SK-N-SH treated with all-trans-retinoic acid at 6 μM for 48 hours (cell line): Measurements from ENCODE around the gene HTR2A.

Experiments
- ATAC-seq: fragments of 200-7000 bp; cut with Tn5 transposase; 3 replicates; pipeline ENCODE4 v1.9.1; 2020; ENCODE audit warnings: mild to moderate bottlenecking, moderate library complexity
- ARNTL ChIP-seq: fragments of 450-650 bp; formaldehyde crosslinking; IDR thresholded peaks from 2 replicates; pipeline ENCODE4 v1.5.0; 2020; ENCODE audit warnings: low read depth, mild to moderate bottlenecking, moderate library complexity, borderline replicate concordance
- BACH2 ChIP-seq: fragments of 250-450 bp; sonication (Bioruptor Pico); IDR thresholded peaks from 2 replicates; pipeline ENCODE4 v1.9.0; 2021; ENCODE audit warnings: mild to moderate bottlenecking, borderline replicate concordance
- CREB5 ChIP-seq: fragments of 250-450 bp; sonication (Bioruptor Pico); IDR thresholded peaks from 2 replicates; pipeline ENCODE4 v1.5.1; 2020; ENCODE audit warnings: low read depth, mild to moderate bottlenecking, moderate library complexity
- CSDC2 ChIP-seq: fragments of 250-450 bp; sonication (Bioruptor Pico); IDR thresholded peaks from 2 replicates; pipeline ENCODE4 v1.5.0; 2020; ENCODE audit warnings: mild to moderate bottlenecking, moderate library complexity
- CSRNP3 ChIP-seq: fragments of 250-450 bp; sonication (Bioruptor Pico); IDR thresholded peaks from 2 replicates; pipeline ENCODE4 v1.5.1; 2021; ENCODE audit warnings: mild to moderate bottlenecking, moderate library complexity
- ESRRG ChIP-seq: fragments of 250-450 bp; sonication (Bioruptor Pico); IDR thresholded peaks from 2 replicates; pipeline ENCODE4 v1.6.1; 2021; ENCODE audit warnings: mild to moderate bottlenecking
- GLIS3 ChIP-seq: fragments of 250-450 bp; sonication (Bioruptor Pico); IDR thresholded peaks from 2 replicates; pipeline ENCODE4 v1.5.0; 2020; ENCODE audit warnings: mild to moderate bottlenecking, moderate library complexity
- ISL1 ChIP-seq: fragments of 250-450 bp; sonication (Bioruptor Pico); IDR thresholded peaks from 2 replicates; pipeline ENCODE4 v2.1.2; 2022; ENCODE audit warnings: mild to moderate bottlenecking, moderate library complexity
- OSR1 ChIP-seq: fragments of 250-450 bp; sonication (Bioruptor Pico); IDR thresholded peaks from 2 replicates; pipeline ENCODE4 v1.8.0; 2022; ENCODE audit warnings: moderate library complexity, mild to moderate bottlenecking, inconsistent platforms
- PATZ1 ChIP-seq: fragments of 250-450 bp; sonication (Bioruptor Pico); IDR thresholded peaks from 2 replicates; pipeline ENCODE4 v1.8.0; 2020; ENCODE audit warnings: mild to moderate bottlenecking, moderate library complexity, borderline replicate concordance
- POU6F1 ChIP-seq: fragments of 250-450 bp; sonication (Bioruptor Pico); IDR thresholded peaks from 2 replicates; pipeline ENCODE4 v1.8.0; 2021; ENCODE audit warnings: low read depth, mild to moderate bottlenecking, moderate library complexity, borderline replicate concordance
- PPARA ChIP-seq: fragments of 250-450 bp; sonication (Bioruptor Pico); IDR thresholded peaks from 2 replicates; pipeline ENCODE4 v1.5.0; 2020; ENCODE audit warnings: mild to moderate bottlenecking, borderline replicate concordance
- RARB ChIP-seq: fragments of 250-450 bp; sonication (Bioruptor Pico); IDR thresholded peaks from 2 replicates; pipeline ENCODE4 v1.8.0; 2021; ENCODE audit warnings: mild to moderate bottlenecking, moderate library complexity
- SNAI2 ChIP-seq: fragments of 250-450 bp; sonication (Bioruptor Pico); IDR thresholded peaks from 2 replicates; pipeline ENCODE4 v1.5.0; 2020; ENCODE audit warnings: mild to moderate bottlenecking, moderate library complexity
- TCF4 ChIP-seq: fragments of 250-450 bp; sonication (Bioruptor Pico); IDR thresholded peaks from 2 replicates; pipeline ENCODE4 v1.8.0; 2021; ENCODE audit warnings: mild to moderate bottlenecking, moderate library complexity, borderline replicate concordance
- TOX ChIP-seq: fragments of 250-450 bp; sonication (Bioruptor Pico); IDR thresholded peaks from 2 replicates; pipeline ENCODE4 v1.8.0; 2021; ENCODE audit warnings: mild to moderate bottlenecking, moderate library complexity, borderline replicate concordance
- TSHZ2 ChIP-seq: fragments of 250-450 bp; sonication (Bioruptor Pico); IDR thresholded peaks from 2 replicates; pipeline ENCODE4 v1.5.0; 2020; ENCODE audit warnings: mild to moderate bottlenecking, moderate library complexity
- ZC3H10 ChIP-seq: fragments of 250-450 bp; sonication (Bioruptor Pico); IDR thresholded peaks from 2 replicates; pipeline ENCODE4 v1.5.1; 2021; ENCODE audit warnings: mild to moderate bottlenecking, moderate library complexity
- ZFP3 ChIP-seq: fragments of 250-450 bp; sonication (Bioruptor Pico); IDR thresholded peaks from 2 replicates; pipeline ENCODE4 v1.5.0; 2020; ENCODE audit warnings: mild to moderate bottlenecking, moderate library complexity
- ZFP30 ChIP-seq: fragments of 450-650 bp; formaldehyde crosslinking; IDR thresholded peaks from 2 replicates; pipeline ENCODE4 v1.5.0; 2022; ENCODE audit warnings: mild to moderate bottlenecking, moderate library complexity
- ZNF70 ChIP-seq: fragments of 450-650 bp; formaldehyde crosslinking; IDR thresholded peaks from 2 replicates; pipeline ENCODE4 v1.5.0; 2020; ENCODE audit warnings: mild to moderate bottlenecking, moderate library complexity
- ZNF8 ChIP-seq: fragments of 450-650 bp; formaldehyde crosslinking; IDR thresholded peaks from 2 replicates; pipeline ENCODE4 v1.5.0; 2020; ENCODE audit warnings: mild to moderate bottlenecking, moderate library complexity

The HTR2A gene

GRCh38 chr13:46830405-46831005, 66.3 kb downstream of the HTR2A start:
- TF ChIP-seq ZNF8 (CRISPR knock-in tag) (no peak), PPARA (CRISPR knock-in tag) (no peak), CSRNP3 (no peak), RARB (no peak), POU6F1 (CRISPR knock-in tag) (no peak), ISL1 (CRISPR knock-in tag) (no peak), TCF4 (CRISPR knock-in tag) (no peak), TSHZ2 (CRISPR knock-in tag) (no peak), BACH2 (CRISPR knock-in tag) (no peak), ARNTL (CRISPR knock-in tag) (no peak), CSDC2 (CRISPR knock-in tag) (no peak), PATZ1 (CRISPR knock-in tag) (no peak), GLIS3 (no peak), ZC3H10 (no peak), OSR1 (CRISPR knock-in tag) (no peak), ZFP3 (CRISPR knock-in tag) (no peak), CREB5 (CRISPR knock-in tag) (no peak), SNAI2 (CRISPR knock-in tag) (no peak), ZFP30 (CRISPR knock-in tag) (no peak)
- ATAC-seq: no peak

GRCh38 chr13:46822551-46822950, 74.3 kb downstream of the HTR2A start:
- TF ChIP-seq ZFP30 (CRISPR knock-in tag) (no peak), ZFP3 (CRISPR knock-in tag) (no peak), PATZ1 (CRISPR knock-in tag) (no peak), TSHZ2 (CRISPR knock-in tag) (no peak), POU6F1 (CRISPR knock-in tag) (no peak), CSDC2 (CRISPR knock-in tag) (no peak), BACH2 (CRISPR knock-in tag) (no peak), ARNTL (CRISPR knock-in tag) (no peak), ESRRG (CRISPR knock-in tag) (no peak), ZNF70 (CRISPR knock-in tag) (no peak), TCF4 (CRISPR knock-in tag) (no peak), PPARA (CRISPR knock-in tag) (no peak), ZNF8 (CRISPR knock-in tag) (no peak), TOX (CRISPR knock-in tag) (no peak)
- ATAC-seq: no peak
